Measurements from ENCODE around the gene ABCD2. TPM values are rescaled to one million over a fixed set of nuclear protein-coding genes. Genes with fewer than 3 reads are reported as not detected.

Gene ABCD2
- total and polyA plus RNA-seq, 11 donors = 0.39 to 8.6 (median 6.5) TPM

DNA sequence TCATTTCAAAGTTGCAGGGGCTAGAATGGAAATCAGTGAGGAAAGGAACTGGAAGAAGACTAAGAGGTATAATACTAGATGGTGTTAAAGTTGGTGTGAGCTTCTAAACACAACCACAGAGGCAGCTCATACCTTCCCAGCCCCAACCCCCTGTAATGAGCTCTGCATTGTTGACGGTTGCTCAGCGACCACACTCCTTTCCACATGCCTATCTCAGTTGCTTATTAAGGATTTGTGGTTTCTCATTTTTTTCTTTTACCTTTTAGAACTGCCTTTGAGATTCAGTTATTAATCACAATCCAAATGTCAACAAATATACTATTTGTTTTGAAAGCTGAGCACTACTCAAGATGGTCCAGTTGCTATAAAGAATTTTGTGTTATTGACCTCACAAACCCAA, 114.6 kb downstream of the ABCD2 start:
- no peak for DNase-seq
- TF ChIP-seq, protein P1, sequence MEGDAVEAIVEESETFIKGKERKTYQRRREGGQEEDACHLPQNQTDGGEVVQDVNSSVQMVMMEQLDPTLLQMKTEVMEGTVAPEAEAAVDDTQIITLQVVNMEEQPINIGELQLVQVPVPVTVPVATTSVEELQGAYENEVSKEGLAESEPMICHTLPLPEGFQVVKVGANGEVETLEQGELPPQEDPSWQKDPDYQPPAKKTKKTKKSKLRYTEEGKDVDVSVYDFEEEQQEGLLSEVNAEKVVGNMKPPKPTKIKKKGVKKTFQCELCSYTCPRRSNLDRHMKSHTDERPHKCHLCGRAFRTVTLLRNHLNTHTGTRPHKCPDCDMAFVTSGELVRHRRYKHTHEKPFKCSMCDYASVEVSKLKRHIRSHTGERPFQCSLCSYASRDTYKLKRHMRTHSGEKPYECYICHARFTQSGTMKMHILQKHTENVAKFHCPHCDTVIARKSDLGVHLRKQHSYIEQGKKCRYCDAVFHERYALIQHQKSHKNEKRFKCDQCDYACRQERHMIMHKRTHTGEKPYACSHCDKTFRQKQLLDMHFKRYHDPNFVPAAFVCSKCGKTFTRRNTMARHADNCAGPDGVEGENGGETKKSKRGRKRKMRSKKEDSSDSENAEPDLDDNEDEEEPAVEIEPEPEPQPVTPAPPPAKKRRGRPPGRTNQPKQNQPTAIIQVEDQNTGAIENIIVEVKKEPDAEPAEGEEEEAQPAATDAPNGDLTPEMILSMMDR (IDR thresholded peaks at IDR 0.05) = no peak
- no peak for TF ChIP-seq POLR2A (IDR thresholded peaks at IDR 0.05)
- no peak for ATAC-seq
- WGBS, 4 donors = 63 to 78% (median 65%) methylated on average over 2 of the region's 2 CpGs
- Histone ChIP-seq H3K9me3 (no peaks in the 10 kb centered on the region), H3K27ac (no peak overlapping the region), H3K4me1 (no peaks in the 10 kb centered on the region), H3K36me3 (no peaks in the 10 kb centered on the region), H3K4me3 (no peak overlapping the region), H3K27me3 (no peaks in the 10 kb centered on the region)
- intact Hi-C loops (cut with DNase I) = no loop called here

DNA sequence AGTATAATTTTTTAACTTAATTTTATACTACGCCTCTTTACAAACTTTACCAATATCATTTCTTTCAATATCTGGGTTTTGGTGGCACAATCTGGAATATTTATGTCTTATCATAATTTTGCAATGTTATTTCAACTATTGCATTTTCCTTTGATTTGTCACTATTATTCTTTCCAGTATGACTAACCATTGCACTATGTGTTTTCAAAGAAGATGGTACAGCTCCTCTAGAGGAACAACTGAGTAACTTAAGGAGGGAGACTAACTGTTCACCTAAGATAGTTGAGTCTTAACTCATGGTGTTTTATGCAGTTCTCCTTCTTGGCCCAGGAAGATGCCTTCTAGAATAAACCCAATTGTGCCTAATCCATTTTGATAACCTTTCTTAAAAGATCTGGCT, 116.2 kb downstream of the ABCD2 start:
- intact Hi-C loops (cut with DNase I) = no loop called here
- Histone ChIP-seq H3K4me1 (no peaks in the 10 kb centered on the region), H3K9me3 (no peaks in the 10 kb centered on the region), H3K36me3 (no peaks in the 10 kb centered on the region), H3K27ac (no peak overlapping the region), H3K27me3 (no peaks in the 10 kb centered on the region), H3K4me3 (no peak overlapping the region)
- DNase-seq (no peak), ATAC-seq (no peak)
- no peak for TF ChIP-seq POLR2A (IDR thresholded peaks at IDR 0.05)
- TF ChIP-seq, protein P1 (IDR thresholded peaks at IDR 0.05) = no peak
- 95 to 98% (median 97%) methylated on average over 1 of the region's 1 CpG for WGBS, 4 donors

DNA sequence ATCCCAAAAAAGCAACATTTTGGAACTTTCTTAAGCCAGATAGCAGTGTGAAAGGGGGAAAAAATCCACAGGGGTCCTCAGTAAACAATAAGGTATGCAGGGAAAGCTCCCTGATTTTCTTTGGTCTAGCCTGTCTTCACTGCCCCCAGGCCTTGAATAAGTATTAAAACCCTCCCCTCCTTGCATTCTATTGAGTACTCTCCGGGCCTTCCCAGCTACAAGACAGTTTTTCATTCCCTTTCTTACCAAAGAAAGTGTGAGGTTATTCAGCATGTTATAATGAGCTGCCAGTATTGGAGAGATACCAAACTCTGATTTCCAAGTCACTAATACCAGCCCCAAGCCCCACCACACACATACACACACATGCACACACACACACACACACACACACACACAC, 116.9 kb downstream of the ABCD2 start:
- no peaks in the 10 kb centered on the region for H3K27me3 ChIP-seq
- ATAC-seq = no peak
- no peak for DNase-seq
- H3K36me3 ChIP-seq = no peaks in the 10 kb centered on the region
- H3K4me3 ChIP-seq = no peak overlapping the region
- no peaks in the 10 kb centered on the region for H3K4me1 ChIP-seq
- no peak overlapping the region for H3K27ac ChIP-seq
- intact Hi-C loops (cut with DNase I) = no loop called here
- no peak for TF ChIP-seq POLR2A (IDR thresholded peaks at IDR 0.05)
- TF ChIP-seq, protein P1 (IDR thresholded peaks at IDR 0.05) = no peak
- 67 to 94% (median 76%) methylated on average over 1 of the region's 1 CpG for WGBS, 4 donors
- no peaks in the 10 kb centered on the region for H3K9me3 ChIP-seq

Other genes with a start within 250 kb of the ABCD2 start
- 10 to 100 TPM; 38.8 to 53.1 (median 44.5) TPM for gene KIF21A, start 176.7 kb downstream of the ABCD2 start, total RNA-seq
- 10 to 100 TPM; 27.9 to 33.2 TPM for gene KIF21A, start 176.7 kb downstream of the ABCD2 start, polyA plus RNA-seq